Measurements from ENCODE around the gene KLHL12.

The KLHL12 gene

GRCh38 chr1:202880062-202880461 lies 47.0 kb downstream of the KLHL12 start:
- TF ChIP-seq CTCF (conservative IDR thresholded peaks at IDR 0.05) = no peak
- TF ChIP-seq ZFX (IDR thresholded peaks at IDR 0.05) = no peak
- no peak overlapping the region for H3K27ac ChIP-seq

DNA sequence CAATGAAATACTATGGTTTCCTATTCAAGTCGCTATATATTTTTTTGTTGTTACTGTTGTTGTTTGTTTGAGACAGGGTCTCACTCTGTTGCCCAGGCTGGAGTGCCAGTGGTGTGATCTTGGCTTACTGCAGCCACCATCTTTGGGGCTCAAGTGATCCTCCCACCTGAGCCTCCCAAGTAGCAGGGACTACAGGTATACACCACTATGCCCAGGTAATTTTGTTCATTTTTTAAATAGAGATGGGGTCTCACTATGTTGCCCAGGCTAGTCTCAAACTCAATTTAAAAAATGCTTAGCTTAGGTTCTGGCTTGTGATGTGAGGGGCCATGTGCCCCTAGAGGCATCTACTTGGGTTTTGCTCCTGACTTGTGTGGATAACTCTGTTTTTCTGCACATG lies 47.9 kb downstream of the KLHL12 start:
- no peak overlapping the region for H3K27ac ChIP-seq
- TF ChIP-seq ZFX (IDR thresholded peaks at IDR 0.05) (no peak), CTCF (conservative IDR thresholded peaks at IDR 0.05) (no peak)

DNA sequence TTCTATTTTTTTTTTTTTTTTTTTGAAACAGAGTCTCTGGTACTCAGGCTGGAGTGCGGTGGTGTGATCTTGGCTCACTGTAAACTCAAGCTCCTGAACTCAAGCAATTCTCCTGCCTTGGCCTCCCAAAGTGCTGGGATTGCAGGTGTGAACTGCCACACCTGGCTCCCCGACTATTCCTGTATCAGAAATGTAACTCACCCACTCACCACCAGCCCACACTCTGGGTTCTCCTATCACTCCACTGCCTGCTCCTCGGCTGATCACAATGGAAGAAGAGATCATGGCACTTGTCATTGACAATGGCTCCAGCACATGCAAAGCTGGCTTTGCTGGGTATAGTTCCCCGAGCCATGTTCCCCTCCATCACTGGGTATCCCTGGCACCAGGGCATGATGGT lies 54.0 kb downstream of the KLHL12 start:
- no peak overlapping the region for H3K27ac ChIP-seq
- TF ChIP-seq CTCF (conservative IDR thresholded peaks at IDR 0.05) = no peak
- no peak for TF ChIP-seq ZFX (IDR thresholded peaks at IDR 0.05)

GRCh38 chr1:202871367-202871766 lies 55.7 kb downstream of the KLHL12 start:
- TF ChIP-seq ZFX (IDR thresholded peaks at IDR 0.05) (no peak), CTCF (conservative IDR thresholded peaks at IDR 0.05) (no peak)

GRCh38 chr1:202862679-202863560 lies 64.1 kb downstream of the KLHL12 start:
- TF ChIP-seq ZFX (IDR thresholded peaks at IDR 0.05) = no peak
- H3K27ac ChIP-seq = no peak overlapping the region

More at GRCh38 chr1:202871367-202871766, 55.7 kb downstream of the KLHL12 start:
- peak overlapping the region; percentile 51 for H3K27ac ChIP-seq

DNA sequence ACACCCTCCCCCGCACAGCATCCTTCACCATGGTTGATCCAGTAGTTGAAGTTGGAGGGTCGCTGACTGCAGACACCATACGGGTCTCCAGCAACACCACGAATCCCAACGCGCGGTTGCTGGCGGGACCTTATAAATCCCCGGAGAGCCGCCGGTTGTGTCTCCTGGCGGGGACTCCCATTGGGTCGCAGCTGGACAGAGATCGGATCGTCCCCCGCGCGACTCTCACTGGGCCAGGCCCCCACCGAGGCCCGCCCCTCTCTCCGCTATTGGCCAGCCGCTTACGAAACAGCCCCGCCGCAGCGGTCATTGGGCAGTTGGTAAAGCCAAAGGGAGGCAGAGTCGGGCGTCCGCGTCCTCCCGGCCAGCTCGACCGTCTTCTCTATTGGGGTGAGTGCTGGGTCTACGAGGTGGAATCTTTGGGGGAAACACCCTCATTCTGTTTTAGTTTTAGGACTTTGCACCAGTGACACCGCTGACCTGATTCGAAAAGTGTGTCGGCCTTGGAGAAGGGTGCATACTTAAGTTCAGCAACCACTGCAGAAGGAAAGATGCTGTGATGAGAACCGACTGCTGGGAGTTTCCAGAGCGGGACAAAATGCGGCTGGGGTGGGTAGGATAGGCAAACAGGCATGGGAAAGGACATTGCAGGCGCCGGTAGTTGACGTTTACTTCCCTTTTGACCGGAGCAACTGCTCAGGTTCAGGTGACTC lies 65.5 kb downstream of the KLHL12 start:
- TF ChIP-seq CTCF (conservative IDR thresholded peaks at IDR 0.05) (no peak), ZFX (IDR thresholded peaks at IDR 0.05) (no peak)

GRCh38 chr1:202860744-202861419 lies 66.2 kb downstream of the KLHL12 start:
- TF ChIP-seq ZFX (IDR thresholded peaks at IDR 0.05) (no peak), CTCF (conservative IDR thresholded peaks at IDR 0.05) (no peak)
- peak overlapping the region; percentile 73 for H3K27ac ChIP-seq

More for the DNA sequence above, 65.5 kb downstream of the KLHL12 start:
- peak overlapping the region; percentile 73 for H3K27ac ChIP-seq
